GM23248 (cell line): ENCODE results near the gene CHCHD1. TPM values are rescaled to one million over a fixed set of nuclear protein-coding genes. Genes with fewer than 3 reads are reported as not detected.
"Not testable (repeated sequence)": the region's sequence is repeated elsewhere in the genome, so short reads cannot be mapped to it uniquely, and the experiment has no call there.

ENCODE experiments used
- DNase-seq: peaks from one replicate; pipeline ENCODE4 v3.0.0-alpha.2; 2015
- H2AFZ ChIP-seq: fragments of 200-600 bp; sonication (generic); 2 replicates; pipeline ENCODE4 v1.6.1; 2016; ENCODE audit warnings: antibody characterized with exemption
- H3F3A ChIP-seq: fragments of 200-600 bp; sonication (generic); 2 replicates; pipeline ENCODE4 v1.6.1; 2016; ENCODE audit warnings: mild to moderate bottlenecking, antibody characterized with exemption, mixed run types; ENCODE audit not compliant: insufficient read depth
- H3K27ac ChIP-seq: fragments of 200-600 bp; sonication (generic); 2 replicates; pipeline ENCODE4 v1.5.1; 2016; ENCODE audit warnings: mild to moderate bottlenecking
- H3K27me3 ChIP-seq: fragments of 200-600 bp; sonication (generic); replicated peaks from 2 replicates; pipeline ENCODE4 v1.6.1; 2016; ENCODE audit warnings: mild to moderate bottlenecking; ENCODE audit not compliant: insufficient read depth
- H3K36me3 ChIP-seq: fragments of 200-600 bp; sonication (generic); 2 replicates; pipeline ENCODE4 v1.6.1; 2016; ENCODE audit warnings: low read depth, mild to moderate bottlenecking
- H3K4me1 ChIP-seq: fragments of 200-600 bp; sonication (generic); 2 replicates; pipeline ENCODE4 v1.6.1; 2016; ENCODE audit warnings: mild to moderate bottlenecking; ENCODE audit not compliant: insufficient read depth
- H3K4me2 ChIP-seq: fragments of 200-600 bp; sonication (generic); one replicate; pipeline ENCODE4 v1.6.1; 2016; ENCODE audit warnings: mild to moderate bottlenecking; ENCODE audit not compliant: unreplicated experiment
- H3K4me3 ChIP-seq: fragments of 200-600 bp; sonication (generic); 2 replicates; pipeline ENCODE4 v1.5.1; 2016; ENCODE audit warnings: mild to moderate bottlenecking
- H3K79me2 ChIP-seq: fragments of 200-600 bp; sonication (generic); 2 replicates; pipeline ENCODE4 v1.6.1; 2016; ENCODE audit warnings: mild to moderate bottlenecking; ENCODE audit not compliant: insufficient read depth
- H3K9ac ChIP-seq: fragments of 200-600 bp; sonication (generic); 2 replicates; pipeline ENCODE4 v1.6.1; 2016; ENCODE audit warnings: mild to moderate bottlenecking
- H3K9me2 ChIP-seq: fragments of 200-600 bp; sonication (generic); 2 replicates; pipeline ENCODE4 v1.6.1; 2016; ENCODE audit warnings: mixed run types, mild to moderate bottlenecking, moderate library complexity; ENCODE audit not compliant: insufficient read depth
- H3K9me3 ChIP-seq: fragments of 200-600 bp; sonication (generic); one replicate; pipeline ENCODE4 v1.6.1; 2017; ENCODE audit warnings: low read depth
- H4K20me1 ChIP-seq: fragments of 200-600 bp; sonication (generic); 2 replicates; pipeline ENCODE4 v1.6.0; 2016; ENCODE audit not compliant: insufficient read depth
- EZH2 ChIP-seq: fragments of 200-600 bp; sonication (generic); IDR thresholded peaks from 2 replicates; pipeline ENCODE4 v1.6.1; 2018; ENCODE audit warnings: antibody characterized with exemption, mild to moderate bottlenecking; ENCODE audit not compliant: insufficient read depth, poor library complexity, severe bottlenecking
- EZH2phosphoT487 ChIP-seq: fragments of 200-600 bp; sonication (generic); IDR thresholded peaks from 2 replicates; pipeline ENCODE4 v1.6.1; 2018; ENCODE audit warnings: antibody characterized with exemption, moderate library complexity, mild to moderate bottlenecking, low read depth; ENCODE audit not compliant: insufficient read depth
- WGBS, 2 experiments: methylation state at CpG; one replicate each; pipeline ENCODE4 v1.1.6; 2015 to 2017; ENCODE audit warnings: low lambda C conversion rate in 2 of 2, low coverage in 1 of 2; ENCODE audit errors: missing lambda C conversion rate in 2 of 2; 5-methylcytosine and 5-hydroxymethylcytosine counted together
- in situ Hi-C: fragments of 300-500 bp; cut with MboI; formaldehyde crosslinking; loops from 2 replicates; pipeline ENCODE4 v1.15.0; 2020
- polyA plus RNA-seq: library from polyadenylated mRNA; unstranded; fragments of >200 nt; fragmentation: Nextera tagmentation; extraction: Ambion mirVana; gene quantifications from 2 replicates; pipeline ENCODE4 v1.2.1, GENCODE V29; 2016
- total RNA-seq: library from RNA; depleted of rRNA; stranded (reverse); fragments of >200 nt; shearing (Covaris generic); gene quantifications from 2 replicates; pipeline ENCODE4 v1.2.3, GENCODE V29; 2014

CHCHD1 gene
- total and polyA plus RNA-seq, 2 experiments from 2014 or later = 23.1 to 73.0 TPM

GRCh38 chr10:73734796-73735305 is 47.0 kb upstream of the CHCHD1 start:
- Histone ChIP-seq H4K20me1 (no peaks in the 10 kb centered on the region), H3K9ac (no peak overlapping the region), H3K36me3 (no peaks in the 10 kb centered on the region), H3K9me2 (no peaks in the 10 kb centered on the region), H3K79me2 (peaks cover 81% of the 10 kb centered on the region), H3F3A (no peaks in the 10 kb centered on the region), H3K4me2 (no peak overlapping the region), H3K9me3 (no peaks in the 10 kb centered on the region), H3K4me1 (peaks cover 8% of the 10 kb centered on the region), H3K4me3 (no peak overlapping the region), H2AFZ (no peak overlapping the region), H3K27me3 (no peaks in the 10 kb centered on the region), H3K27ac (no peak overlapping the region)
- DNase-seq = no peak
- TF ChIP-seq EZH2 (no peak), EZH2phosphoT487 (no peak)
- in situ Hi-C loops = no loop called here
- 66 to 68% methylated on average over 5 of the region's 5 CpGs for WGBS, 2 experiments

GRCh38 chr10:73740501-73741254 is 41.2 kb upstream of the CHCHD1 start:
- in situ Hi-C loops, H3K27ac ChIP-seq, H3K36me3 ChIP-seq, DNase-seq, H3K4me3 ChIP-seq, H4K20me1 ChIP-seq, H3K9ac ChIP-seq, H3K27me3 ChIP-seq, H2AFZ ChIP-seq, H3K9me3 ChIP-seq, H3K9me2 ChIP-seq, H3F3A ChIP-seq, H3K4me2 ChIP-seq: not testable (repeated sequence)
- 87 to 88% methylated on average over 18 of the region's 18 CpGs for WGBS, 2 experiments
- H3K79me2 ChIP-seq = peaks cover 71% of the 10 kb centered on the region
- H3K4me1 ChIP-seq = peaks cover 15% of the 10 kb centered on the region

GRCh38 chr10:73742454-73742734 is 39.5 kb upstream of the CHCHD1 start:
- Histone ChIP-seq H3K79me2 (peaks cover 71% of the 10 kb centered on the region), H4K20me1 (no peaks in the 10 kb centered on the region), H3K27ac (no peak overlapping the region), H3K4me2 (no peak overlapping the region), H2AFZ (no peak overlapping the region), H3F3A (peaks cover 7% of the 10 kb centered on the region; the same call in 1 of the 2 replicates), H3K27me3 (no peaks in the 10 kb centered on the region), H3K4me3 (no peak overlapping the region), H3K9ac (no peak overlapping the region), H3K9me2 (no peaks in the 10 kb centered on the region), H3K36me3 (peaks cover 4% of the 10 kb centered on the region), H3K4me1 (peaks cover 22% of the 10 kb centered on the region), H3K9me3 (no peaks in the 10 kb centered on the region)
- in situ Hi-C loops = no loop called here
- WGBS, 2 experiments = 86 to 94% methylated on average over 5 of the region's 5 CpGs
- DNase-seq = no peak
- no peak for TF ChIP-seq EZH2phosphoT487
- TF ChIP-seq EZH2 = no peak

- no peak for TF ChIP-seq EZH2
- TF ChIP-seq EZH2phosphoT487 = no peak
Measured at GRCh38 chr10:73743327-73743904, 38.4 kb upstream of the CHCHD1 start.

More at GRCh38 chr10:73743327-73743904, 38.4 kb upstream of the CHCHD1 start:
- Histone ChIP-seq H3K9ac (peak overlapping the region; percentile 94), H3K4me1 (peaks cover 22% of the 10 kb centered on the region), H3K36me3 (peaks cover 4% of the 10 kb centered on the region), H4K20me1 (no peaks in the 10 kb centered on the region), H3K9me3 (no peaks in the 10 kb centered on the region), H3K79me2 (peaks cover 74% of the 10 kb centered on the region), H3K27ac (peak overlapping the region; percentile 95), H3K4me2 (peak overlapping the region; percentile 97), H3K9me2 (no peaks in the 10 kb centered on the region), H2AFZ (peak overlapping the region; percentile 92), H3F3A (peaks cover 7% of the 10 kb centered on the region; the same call in 1 of the 2 replicates), H3K27me3 (no peaks in the 10 kb centered on the region), H3K4me3 (peak overlapping the region; percentile 91)
- DNase-seq = no peak
- WGBS, 2 experiments = 25 to 28% methylated on average over 6 of the region's 6 CpGs
- in situ Hi-C loops = no loop called here
